Limb (tissue), 2 donors: ENCODE data around the gene RUBCNL.
"Not testable (repeated sequence)": the region's sequence is repeated elsewhere in the genome, so short reads cannot be mapped to it uniquely, and the experiment has no call there.

Experiments used
- DNase-seq, 2 donors: peaks; one replicate each; pipeline ENCODE4 v3.0.0-alpha.2; 2016; ENCODE audit errors: extremely low spot score in 2 of 2

Gene RUBCNL

GRCh38 chr13:46374710-46375109 lies 12.3 kb downstream of the RUBCNL start:
- DNase-seq: no peak

GRCh38 chr13:46373623-46374022 lies 13.4 kb downstream of the RUBCNL start:
- DNase-seq: no peak

- DNase-seq: not testable (repeated sequence)
Observed at GRCh38 chr13:46372938-46373337, 14.1 kb downstream of the RUBCNL start.

GRCh38 chr13:46372071-46372470 lies 15.0 kb downstream of the RUBCNL start:
- DNase-seq: no peak

GRCh38 chr13:46369506-46370277 lies 17.4 kb downstream of the RUBCNL start:
- no peak for DNase-seq

- no peak for DNase-seq
Observed at GRCh38 chr13:46367617-46368327, 19.3 kb downstream of the RUBCNL start.

GRCh38 chr13:46361276-46361934 lies 25.6 kb downstream of the RUBCNL start:
- no peak for DNase-seq

- DNase-seq: no peak
Observed at GRCh38 chr13:46360604-46361003, 26.4 kb downstream of the RUBCNL start.

GRCh38 chr13:46359714-46360113 lies 27.3 kb downstream of the RUBCNL start:
- no peak for DNase-seq

GRCh38 chr13:46355901-46356590 lies 31.0 kb downstream of the RUBCNL start:
- DNase-seq: no peak

GRCh38 chr13:46355088-46355468 lies 32.0 kb downstream of the RUBCNL start:
- no peak for DNase-seq

- no peak for DNase-seq
Observed at GRCh38 chr13:46354156-46355087, 32.6 kb downstream of the RUBCNL start.

GRCh38 chr13:46352805-46353204 lies 34.2 kb downstream of the RUBCNL start:
- DNase-seq: no peak

- no peak for DNase-seq
Observed at GRCh38 chr13:46350003-46350402, 37.0 kb downstream of the RUBCNL start.

- no peak for DNase-seq
Observed at GRCh38 chr13:46348961-46349360, 38.1 kb downstream of the RUBCNL start.

GRCh38 chr13:46347277-46347676 lies 39.8 kb downstream of the RUBCNL start:
- DNase-seq: no peak

- DNase-seq: no peak
Observed at GRCh38 chr13:46345866-46346265, 41.2 kb downstream of the RUBCNL start.

- DNase-seq: peak; percentile 28 to 47
Observed at GRCh38 chr13:46345398-46345797, 41.7 kb downstream of the RUBCNL start.

GRCh38 chr13:46343279-46343994 lies 43.6 kb downstream of the RUBCNL start:
- DNase-seq: no peak

- no peak for DNase-seq
Observed at GRCh38 chr13:46342538-46342937, 44.5 kb downstream of the RUBCNL start.
